CD4-positive, alpha-beta T cell treated with Interleukin-6 for 4 hours (primary cell): Measurements from ENCODE around the gene FLRT1.

ENCODE experiments used
- DNase-seq: peaks from one replicate; pipeline ENCODE4 v3.0.0-alpha.2; 2020; ENCODE audit warnings: mixed read lengths

The FLRT1 gene

DNA sequence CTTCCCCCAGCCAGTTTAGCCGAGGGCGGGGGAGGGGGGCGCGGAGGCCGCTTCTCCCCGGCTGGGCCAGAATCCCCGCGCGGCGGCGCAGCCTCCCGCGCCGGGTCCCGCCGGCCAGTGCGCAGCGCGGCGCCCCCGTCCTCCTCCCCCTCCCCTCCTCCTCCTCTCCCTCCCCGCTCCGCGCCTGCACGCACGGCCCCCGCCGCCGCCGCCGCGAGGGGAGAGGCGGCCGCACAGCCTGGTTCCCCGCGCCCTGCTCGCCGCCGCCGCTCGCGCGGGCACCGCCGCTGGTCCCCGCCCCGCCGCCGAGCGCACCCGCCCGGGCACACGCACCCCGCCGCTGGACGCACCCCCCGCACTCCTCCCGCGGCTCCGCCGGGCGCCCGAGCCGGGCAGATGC lies at the start of gene FLRT1:
TSS of gene FLRT1 (plus strand) at position 356 of the 400 bp plus-strand sequence. CDS start 80,337 bp downstream, outside the sequence.
- DNase-seq: no peak

- DNase-seq: peak; percentile 91
These were observed 49.4 kb upstream of the FLRT1 start, which contains the start of gene OTUB1 for GRCh38 chr11:63986156-63986931. TSS of gene OTUB1 (plus strand) at chr11:63986438. CDS start at chr11:63986457, 19 bp downstream.

GRCh38 chr11:63986932-63987513 lies 48.7 kb upstream of the FLRT1 start:
- no peak for DNase-seq

DNA sequence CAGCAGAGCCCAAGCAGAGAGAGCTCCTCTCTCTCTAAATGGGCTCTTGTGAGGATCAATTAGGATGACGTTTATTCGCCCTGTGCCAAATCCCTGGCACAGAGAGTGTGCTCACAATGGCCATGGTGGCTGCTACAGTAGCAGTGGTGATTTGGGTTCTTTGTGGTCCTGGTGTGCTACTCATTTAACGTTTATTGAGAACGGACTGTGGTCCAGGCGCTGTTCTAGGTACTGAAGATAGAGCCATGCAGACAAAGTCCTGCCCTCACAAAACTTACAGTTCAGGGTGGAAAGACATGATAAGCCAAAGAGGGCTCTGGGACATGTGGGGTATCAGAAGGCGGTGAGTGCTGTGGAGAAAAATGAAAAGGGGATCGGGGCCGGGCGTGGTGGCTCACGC lies 44.2 kb upstream of the FLRT1 start:
- DNase-seq: no peak

DNA sequence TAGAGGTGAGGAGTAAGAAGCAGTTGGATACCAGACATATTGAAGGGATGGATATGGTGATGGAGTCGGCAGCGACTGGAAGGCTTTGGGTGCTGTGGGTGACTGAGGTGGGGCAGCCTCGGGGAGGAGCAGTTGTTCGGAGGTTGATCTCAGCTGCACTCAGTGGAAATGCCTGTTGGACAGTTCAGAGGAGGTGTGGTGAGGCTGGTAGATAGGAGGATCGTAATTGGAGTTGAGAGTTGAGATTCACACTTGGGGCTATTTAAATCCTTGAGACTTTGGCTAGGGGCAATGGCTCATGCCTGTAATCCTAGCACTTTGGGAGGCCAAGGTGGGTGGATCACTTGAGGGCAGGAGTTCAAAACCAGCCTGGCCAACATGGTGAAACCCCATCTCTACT lies 42.6 kb upstream of the FLRT1 start:
- DNase-seq: no peak

- no peak for DNase-seq
These were observed 41.7 kb upstream of the FLRT1 start for GRCh38 chr11:63993993-63994392.

DNA sequence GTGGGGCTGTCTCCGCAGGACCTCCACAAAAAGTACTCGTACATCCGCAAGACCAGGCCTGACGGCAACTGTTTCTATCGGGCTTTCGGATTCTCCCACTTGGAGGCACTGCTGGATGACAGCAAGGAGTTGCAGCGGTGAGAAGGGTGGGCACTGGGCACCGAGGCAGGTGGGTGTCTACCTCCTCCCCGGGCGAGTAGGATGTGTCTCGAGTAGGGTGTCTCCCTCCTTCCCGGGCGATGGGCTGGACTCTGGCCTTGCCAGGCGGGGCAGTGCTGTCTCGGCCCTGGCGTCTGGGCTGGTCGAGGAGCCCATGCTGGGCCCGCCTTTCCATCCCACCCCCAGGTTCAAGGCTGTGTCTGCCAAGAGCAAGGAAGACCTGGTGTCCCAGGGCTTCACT lies 39.2 kb upstream of the FLRT1 start:
- DNase-seq: no peak

GRCh38 chr11:63997104-63997700 lies 38.5 kb upstream of the FLRT1 start:
- DNase-seq: no peak

DNA sequence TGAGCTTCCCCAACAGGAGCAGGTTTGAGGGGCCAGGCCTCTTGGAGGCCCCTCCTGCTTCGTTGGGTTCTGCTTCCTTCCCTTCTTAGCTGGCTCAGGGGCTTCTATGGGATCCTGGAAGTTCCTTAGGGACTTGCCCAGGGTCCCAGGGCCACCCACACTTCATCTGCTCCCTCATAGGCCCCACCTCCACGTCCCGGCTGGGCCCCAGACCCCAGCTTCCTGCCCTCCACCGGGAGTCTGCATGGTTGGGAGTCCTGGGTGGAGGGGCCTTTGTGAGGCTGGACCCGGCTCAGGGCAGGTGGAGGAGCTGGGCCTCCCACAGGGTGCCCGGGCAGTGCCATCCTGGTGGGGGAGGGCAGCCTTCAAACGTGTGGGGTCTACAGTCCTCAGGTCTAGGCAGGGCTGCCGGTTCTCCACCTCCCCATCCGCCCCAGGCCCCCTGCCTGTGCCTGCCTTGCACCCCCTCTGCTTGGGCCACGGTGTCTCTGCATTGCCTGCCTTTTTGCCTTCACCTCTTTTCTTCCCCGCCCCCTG lies 37.9 kb upstream of the FLRT1 start:
- no peak for DNase-seq

GRCh38 chr11:63998558-63999348 lies 37.0 kb upstream of the FLRT1 start:
- DNase-seq: no peak

DNA sequence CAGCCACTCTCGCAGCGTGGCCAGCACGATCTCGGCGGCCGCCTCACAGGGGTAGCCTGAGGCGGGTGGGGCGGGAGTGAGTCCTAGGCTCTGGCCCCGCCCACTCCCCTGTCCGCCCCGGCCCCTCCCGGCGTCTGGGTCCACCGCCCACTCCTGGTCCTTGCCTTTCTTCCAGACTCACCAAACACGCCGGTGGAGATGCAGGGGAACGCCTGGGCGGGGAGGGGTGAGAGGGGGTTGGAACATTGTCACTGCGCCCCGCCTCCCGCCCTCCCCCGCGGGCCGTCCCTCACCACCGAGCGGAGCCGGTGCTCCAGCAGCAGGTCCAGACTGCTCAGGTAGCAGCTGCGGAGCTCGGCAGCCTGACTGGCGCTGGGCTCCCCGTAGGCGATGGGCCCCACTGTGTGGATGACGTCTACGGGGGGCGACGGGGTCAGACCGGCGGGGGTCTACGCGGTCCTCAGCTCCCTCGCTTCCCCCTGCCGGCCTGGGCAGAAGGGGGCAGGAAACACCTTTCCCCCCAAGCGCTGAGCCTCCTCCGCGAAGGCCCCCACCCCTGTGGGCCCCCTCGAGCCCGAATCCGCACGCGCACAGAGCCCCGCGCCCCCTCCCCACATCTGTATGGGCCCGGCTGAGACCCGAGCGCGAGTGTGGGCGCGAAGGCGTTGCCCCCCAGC lies 36.2 kb upstream of the FLRT1 start:
- peak; percentile 71 for DNase-seq

DNA sequence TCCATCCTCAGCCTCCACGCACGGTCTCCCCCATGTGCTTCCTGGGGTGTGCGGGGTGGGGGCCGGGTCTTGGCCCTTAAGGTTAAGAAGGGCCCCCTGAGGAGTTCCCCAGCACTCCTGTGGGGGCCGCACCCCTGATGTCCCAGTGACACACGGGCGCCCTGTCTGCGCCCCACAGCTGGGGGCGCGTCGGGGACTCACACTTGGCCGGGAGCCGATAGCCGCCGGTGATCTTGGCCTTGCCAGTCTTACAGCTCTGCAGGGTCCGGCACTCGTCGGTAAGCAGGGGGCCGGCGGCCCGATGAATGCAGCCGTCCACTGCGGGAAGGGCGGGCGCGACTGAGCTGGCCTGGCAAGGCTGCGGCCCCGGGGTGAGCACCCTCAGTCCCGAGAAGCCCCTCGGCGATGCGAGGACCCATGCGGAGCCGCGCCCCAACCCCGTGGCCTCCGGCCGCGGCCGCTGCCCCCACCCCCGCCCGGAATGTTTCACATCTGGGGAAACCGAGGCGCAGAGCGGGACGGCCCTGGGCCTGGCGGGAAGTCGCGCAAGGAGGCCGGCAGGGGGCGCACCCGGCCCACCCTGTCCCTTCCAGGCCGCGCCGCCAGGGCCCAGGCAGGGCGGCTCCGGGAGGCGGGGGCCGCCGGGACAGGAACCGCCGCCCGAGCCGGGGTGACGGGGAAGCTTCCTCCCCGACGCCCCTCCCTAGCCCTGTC lies 35.5 kb upstream of the FLRT1 start:
- peak; percentile 82 for DNase-seq

- DNase-seq: no peak
These were observed 34.8 kb upstream of the FLRT1 start for GRCh38 chr11:64000740-64001483.

DNA sequence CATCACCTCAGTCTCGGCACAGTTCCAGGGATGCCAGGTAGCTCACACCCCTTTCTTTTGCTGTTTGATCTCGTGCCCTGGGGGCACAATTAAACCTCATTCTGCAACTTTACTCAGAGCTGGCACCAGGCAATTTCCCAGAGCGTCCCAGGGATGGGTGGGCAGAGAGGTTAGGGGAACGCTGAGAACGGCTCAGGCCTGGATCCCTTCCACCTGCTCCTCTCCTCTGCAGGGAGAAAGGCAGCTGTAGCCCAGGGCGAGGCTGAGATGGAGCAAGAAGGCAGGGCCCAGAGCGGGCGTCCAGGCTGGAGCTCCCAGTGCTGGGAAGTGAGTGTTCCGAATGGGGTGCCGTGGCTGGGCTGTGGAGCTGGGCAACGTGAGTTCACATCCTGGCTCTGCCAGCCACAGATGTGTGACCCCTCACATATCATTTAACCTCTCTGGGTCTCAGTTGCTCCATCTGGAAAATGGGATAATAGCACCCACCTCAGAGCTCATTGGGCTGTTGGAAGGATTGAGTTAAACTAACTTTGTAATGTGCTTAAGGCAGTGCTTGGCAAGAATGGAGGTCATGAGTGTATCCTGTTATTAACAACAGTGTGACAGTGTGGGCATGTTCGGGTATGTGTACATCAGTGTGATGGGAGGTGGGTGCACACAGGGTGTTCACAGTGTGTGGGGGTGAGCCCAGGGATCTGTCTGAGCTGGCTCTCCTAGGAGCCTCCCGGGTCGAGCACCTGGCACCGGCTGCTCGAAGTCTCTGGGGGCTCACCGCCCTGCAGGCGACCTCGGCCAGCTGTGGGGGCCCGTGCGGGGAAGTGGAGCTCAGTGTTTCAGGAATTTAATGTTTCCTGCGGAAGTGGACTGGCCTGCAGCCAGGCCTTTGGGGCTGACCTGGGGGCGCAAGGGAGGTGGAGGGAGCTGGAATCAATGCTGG lies 34.0 kb upstream of the FLRT1 start:
- no peak for DNase-seq

DNA sequence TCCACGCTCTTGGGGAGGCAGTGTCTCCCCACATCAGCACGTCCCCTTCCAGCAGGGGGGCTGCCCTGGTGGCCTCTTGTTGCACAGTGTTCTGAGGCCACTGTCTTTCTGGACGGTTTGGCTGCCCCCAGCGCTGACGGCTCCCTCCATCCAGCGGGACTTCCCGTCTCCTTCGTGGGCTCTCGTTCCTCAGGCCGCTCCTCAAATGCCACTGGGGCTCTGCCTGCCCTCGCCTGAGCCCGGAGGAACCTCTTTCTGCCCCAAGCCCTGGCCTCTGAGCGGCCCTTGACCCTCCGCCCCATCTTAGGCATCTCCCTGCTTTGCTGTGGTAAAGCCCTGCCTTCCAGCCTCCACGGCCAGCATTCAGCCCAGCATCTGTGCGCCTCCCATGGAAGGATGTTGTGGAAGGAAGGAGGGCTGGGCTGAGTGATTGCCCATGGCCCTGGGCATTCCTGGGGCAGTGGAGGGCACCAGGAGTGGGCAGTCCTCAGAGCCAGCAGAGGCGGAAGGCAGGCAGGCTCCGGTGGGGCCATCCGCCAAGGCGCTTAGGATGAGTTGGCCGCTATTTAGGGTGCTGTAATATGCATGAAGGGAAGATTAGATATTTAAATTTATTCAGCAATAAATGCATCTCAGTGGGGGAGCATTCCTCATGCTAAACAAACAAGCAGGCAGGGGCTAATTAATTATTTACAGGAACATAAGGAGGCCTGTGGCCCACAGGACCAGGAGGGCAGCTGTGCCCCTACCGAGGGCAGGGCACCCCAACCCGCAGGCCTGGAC lies 31.7 kb upstream of the FLRT1 start:
- no peak for DNase-seq

DNA sequence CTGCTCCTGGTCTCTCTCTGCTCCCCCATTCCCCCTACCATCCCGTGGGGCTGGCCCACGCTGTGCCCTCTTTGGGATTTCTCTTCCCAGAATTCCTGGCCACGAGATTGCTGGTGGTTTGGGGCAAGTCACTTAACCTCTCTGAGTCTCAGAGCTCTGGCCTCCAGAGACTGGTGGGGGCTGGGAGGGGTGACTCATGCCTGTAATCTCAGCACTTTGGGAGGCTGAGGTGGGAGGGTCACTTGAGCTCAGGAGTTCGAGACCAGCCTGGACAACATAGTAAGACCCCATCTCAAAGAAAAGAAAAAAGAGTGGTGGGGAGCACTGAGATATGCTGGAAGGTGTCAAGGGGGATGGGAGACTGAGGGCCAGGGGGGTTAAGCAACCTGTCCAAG lies 31.1 kb upstream of the FLRT1 start:
- no peak for DNase-seq

DNA sequence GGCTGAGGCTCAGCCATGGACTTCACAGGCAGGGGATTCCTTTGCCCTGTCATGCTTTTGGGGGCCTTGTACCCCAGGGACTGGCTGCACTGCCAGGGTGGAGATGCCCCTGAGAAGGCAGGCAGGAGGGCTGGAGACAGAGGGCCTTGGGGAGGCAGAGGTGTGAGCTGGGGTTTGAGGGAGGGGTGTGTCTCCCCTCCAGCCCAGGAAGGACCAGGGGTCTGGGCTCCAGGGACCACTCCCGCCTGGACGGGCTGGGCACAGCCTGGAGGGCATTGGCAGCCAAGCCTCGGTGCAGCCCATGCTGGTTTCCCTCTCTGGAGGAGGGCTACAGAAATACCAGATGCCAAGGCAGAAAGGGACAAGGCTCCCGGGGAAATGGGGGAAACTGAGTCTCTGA lies 30.0 kb upstream of the FLRT1 start:
- no peak for DNase-seq

DNA sequence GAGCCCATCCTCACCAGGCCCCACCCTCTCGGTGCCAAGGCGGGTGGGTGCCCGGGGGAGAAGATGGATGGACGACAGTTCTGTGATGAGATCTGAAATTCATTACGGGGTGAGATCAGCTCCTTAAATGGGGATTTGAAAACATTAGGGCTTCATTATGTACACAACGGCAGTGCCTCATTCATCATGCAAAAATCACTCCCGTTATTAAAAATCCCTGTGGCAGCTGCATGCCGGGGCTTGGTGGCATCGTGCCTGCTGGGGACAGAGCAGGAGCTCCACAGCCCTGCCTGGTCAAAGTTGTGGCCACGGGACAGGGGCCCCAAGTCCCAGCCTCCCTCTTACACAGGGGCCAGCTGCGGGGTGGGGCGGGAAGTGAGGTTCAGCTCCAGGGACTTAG lies 29.3 kb upstream of the FLRT1 start:
- DNase-seq: no peak

DNA sequence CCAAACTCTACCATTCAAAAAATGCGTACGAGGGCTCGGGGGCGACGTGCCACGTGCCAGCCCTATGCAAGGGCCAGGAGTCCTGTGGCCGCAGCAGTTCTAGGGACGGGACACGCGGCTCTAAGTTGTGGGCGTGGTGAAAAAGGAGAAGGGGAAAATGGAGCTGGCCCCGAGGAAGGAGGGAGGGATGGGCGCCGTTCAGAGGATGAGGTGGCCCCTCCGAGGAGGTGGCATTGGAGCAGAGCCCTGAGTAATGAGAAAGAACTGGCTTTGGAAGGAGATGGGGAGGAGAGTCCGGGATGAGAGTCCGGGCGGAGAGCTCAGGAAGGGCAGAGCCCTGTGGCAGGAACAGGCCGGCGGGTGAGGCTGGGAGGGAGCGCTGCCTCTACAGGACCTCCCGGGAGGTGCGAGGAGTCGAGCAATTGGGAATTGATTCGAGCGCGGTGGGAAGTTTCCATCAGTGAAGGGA lies 28.5 kb upstream of the FLRT1 start:
- DNase-seq: no peak
